ENCODE results near the gene ADGRF5.

Gene ADGRF5, protein sequence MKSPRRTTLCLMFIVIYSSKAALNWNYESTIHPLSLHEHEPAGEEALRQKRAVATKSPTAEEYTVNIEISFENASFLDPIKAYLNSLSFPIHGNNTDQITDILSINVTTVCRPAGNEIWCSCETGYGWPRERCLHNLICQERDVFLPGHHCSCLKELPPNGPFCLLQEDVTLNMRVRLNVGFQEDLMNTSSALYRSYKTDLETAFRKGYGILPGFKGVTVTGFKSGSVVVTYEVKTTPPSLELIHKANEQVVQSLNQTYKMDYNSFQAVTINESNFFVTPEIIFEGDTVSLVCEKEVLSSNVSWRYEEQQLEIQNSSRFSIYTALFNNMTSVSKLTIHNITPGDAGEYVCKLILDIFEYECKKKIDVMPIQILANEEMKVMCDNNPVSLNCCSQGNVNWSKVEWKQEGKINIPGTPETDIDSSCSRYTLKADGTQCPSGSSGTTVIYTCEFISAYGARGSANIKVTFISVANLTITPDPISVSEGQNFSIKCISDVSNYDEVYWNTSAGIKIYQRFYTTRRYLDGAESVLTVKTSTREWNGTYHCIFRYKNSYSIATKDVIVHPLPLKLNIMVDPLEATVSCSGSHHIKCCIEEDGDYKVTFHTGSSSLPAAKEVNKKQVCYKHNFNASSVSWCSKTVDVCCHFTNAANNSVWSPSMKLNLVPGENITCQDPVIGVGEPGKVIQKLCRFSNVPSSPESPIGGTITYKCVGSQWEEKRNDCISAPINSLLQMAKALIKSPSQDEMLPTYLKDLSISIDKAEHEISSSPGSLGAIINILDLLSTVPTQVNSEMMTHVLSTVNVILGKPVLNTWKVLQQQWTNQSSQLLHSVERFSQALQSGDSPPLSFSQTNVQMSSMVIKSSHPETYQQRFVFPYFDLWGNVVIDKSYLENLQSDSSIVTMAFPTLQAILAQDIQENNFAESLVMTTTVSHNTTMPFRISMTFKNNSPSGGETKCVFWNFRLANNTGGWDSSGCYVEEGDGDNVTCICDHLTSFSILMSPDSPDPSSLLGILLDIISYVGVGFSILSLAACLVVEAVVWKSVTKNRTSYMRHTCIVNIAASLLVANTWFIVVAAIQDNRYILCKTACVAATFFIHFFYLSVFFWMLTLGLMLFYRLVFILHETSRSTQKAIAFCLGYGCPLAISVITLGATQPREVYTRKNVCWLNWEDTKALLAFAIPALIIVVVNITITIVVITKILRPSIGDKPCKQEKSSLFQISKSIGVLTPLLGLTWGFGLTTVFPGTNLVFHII (N-terminal part only)

DNA sequence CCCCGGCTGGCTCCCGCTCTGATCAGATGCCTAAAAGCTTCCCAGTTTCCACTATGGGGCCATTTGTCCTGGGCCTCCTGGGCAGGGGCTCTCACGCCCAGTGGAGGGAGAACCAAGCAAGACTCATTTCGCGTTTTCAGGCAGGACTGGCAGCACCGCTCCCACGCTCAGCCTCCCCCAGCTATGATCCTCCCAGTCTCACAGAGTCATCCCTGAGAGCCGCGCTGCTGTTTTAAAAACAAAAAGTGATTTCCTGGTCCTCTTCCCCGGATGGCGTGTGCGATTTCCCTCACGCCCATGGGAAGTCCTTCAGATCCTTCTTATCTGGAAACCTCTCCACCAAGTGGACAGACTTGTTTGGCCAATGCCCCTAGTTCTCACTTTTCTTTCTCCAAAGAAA is at the start of gene ADGRF5:
Gene ADGRF5, minus strand, starts transcription at position 208 of the 400 bp plus-strand sequence. CDS start 15,176 bp downstream, outside the sequence.
- DNase-seq: no peak

DNA sequence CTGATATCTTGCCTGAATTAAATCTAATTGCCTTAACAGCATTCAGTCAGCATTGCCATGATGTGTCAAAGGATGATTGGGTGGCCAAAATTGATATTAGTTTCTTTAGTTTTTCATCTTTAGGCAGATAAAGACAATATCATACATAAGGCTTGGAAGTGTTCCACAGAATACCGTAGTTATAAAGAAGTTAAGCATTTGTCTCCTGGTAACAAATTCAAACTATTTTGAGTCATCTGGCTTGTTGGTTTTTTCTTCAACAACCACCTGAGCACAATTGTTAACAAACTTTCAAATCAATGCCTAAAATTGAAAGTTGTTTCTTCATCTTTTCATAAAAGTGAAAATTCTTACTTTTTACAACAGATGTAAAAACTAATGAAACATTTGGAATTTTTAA is 47.5 kb upstream of the ADGRF5 start:
- DNase-seq: no peak

DNA sequence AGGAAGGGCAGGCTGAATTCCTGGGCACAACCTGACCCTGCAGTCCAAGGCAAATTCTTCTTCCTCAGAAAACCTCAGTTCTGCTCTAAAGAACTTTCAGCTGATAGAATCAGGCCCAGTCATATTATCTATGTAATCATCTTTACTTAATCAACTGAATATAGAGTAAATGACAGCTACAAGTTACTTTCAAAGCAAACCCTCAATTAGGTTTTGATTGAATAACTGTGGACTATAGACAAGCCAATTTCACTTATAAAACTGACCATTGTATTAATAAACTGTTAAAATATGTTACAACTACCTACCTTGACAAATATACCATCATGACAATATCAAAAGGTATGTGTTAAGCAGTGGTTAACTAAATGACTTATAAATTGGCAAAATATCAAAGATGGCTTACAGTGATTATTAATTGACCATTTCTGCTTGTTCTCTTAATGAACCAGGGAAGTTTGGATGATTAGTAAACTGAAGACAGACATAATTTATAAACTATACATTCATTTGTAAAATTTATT is 46.1 kb upstream of the ADGRF5 start:
- DNase-seq: no peak

DNA sequence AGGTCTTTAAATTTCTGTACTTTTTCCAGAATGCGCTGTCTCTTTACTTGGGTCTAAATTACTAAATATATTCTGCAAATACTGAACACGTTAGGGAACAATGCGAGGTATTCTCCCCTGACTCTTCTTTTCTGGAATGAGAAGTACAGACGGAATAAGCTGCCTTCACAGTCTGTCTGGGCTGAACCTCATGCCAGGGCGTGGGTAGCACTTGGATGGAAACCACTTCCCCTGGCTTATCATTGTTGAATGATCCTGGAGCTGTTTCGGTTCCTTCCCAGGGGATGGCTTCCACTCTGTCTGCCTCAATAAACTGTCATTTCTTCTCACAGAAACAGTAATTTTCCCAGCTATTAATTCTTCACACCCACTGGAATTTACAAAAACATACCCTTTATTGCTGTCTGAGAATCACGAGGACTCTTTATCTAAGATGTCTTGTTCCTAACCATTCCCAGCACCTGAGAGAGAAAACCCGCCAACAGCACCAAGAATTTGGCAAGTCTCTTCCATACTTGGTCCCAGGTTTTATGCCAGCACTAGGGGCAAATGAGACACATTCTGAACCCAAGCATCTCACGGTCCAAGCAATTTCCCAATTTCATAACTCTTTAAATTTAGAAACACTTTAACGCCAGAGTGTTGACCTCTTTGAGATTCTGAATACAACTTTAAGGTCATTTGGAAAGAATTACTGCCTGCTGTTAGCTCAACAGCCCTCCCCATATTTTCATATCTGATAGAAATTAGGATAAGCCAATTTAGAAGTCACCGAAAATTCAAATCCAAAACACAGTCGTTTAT is 43.2 kb upstream of the ADGRF5 start:
- no peak for DNase-seq

DNA sequence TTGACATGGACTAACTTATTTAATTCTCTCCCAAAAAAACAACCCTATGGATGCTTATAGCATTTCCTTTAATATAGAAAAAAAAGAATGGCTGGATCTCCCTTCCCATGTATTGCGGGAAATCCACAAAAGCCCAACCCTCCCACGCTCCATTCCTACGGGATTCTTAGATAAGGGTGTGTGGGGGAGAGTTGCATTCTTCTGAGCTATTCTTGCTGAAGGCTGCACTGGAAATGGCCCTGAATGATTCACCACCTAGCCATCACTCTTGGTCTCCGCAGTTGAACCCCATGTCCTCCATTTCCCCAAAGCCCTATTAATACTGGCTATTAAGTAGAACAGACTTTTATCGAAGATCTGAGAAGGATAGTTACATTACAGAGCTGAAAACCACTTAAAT is 41.9 kb upstream of the ADGRF5 start:
- DNase-seq: no peak

DNA sequence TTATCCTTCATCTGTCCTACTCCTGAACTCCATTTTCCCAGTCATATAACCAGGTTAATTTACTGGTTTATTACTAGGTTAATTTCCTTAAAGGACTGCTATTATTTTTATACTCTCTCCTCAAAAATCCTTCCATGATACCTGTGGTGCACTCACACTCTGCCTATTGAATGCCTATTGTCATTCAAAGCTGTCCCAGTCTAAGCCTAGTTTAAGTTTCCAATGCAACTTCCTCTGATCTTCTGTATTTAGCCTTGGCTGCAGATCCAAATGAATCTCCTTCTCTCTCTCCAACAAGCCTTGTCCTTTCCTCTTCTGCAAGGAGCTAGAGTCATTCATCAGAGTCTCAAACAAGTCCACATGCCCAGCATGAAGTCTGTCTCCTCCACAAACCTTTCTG is 41.3 kb upstream of the ADGRF5 start:
- no peak for DNase-seq

DNA sequence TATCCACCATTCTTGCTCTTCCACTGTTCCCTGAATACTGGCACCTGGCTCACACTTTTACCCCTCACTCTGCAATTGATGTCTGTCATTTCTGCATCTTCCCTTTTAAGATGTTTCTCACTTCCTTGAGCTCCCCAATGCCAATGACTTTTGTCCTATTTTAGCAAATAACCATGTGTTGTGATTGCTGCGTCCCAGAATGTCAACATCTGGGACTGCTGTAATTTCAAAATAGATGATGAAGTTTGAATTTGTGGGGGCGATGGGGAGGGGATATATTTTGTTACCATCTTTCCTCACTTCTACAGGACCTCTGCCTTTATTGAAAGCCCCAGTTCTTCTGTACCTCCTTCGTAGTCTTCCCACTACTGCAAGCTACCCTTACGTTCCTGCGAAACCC is 40.0 kb upstream of the ADGRF5 start:
- DNase-seq: no peak

DNA sequence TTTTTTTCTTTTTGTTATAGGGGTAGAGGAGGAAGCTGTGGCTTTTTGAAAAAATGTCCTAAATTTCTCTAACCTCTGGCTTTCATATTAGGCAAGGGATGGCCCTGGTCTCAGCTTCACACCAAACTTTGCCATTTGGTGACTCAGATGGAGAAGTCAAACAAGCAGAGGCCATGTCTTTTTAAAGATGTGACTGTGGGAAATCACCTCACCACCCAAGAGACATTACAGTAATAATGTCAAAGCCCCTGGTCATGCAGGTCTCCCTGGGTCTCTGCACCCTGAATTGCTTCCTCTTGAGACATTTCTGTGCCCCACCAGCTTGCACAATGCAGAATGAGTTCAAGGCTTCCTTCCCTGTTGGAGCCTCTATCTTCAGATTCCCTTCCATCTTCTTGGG is 39.5 kb upstream of the ADGRF5 start:
- DNase-seq: no peak

DNA sequence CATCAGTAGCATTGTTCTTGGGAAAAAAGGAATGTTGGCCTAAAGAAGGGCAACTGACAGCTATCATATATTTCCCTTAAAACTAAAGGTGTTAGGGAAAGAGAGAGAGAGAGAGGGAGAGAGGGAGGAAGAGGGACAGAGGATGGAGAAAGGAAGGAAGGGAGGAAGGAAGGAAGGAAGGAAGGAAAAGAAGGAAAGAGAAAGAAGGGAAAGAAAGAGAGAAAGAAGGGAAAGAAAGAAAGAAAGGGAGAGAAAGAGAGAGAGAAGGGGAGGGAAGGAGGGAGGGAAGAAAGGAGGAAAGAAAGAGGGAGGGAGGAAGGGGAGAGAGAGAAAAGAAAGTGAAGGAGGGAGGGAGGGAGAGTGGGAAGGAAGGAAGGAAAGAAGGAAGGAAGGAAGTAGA is 37.7 kb upstream of the ADGRF5 start:
- DNase-seq: no peak

DNA sequence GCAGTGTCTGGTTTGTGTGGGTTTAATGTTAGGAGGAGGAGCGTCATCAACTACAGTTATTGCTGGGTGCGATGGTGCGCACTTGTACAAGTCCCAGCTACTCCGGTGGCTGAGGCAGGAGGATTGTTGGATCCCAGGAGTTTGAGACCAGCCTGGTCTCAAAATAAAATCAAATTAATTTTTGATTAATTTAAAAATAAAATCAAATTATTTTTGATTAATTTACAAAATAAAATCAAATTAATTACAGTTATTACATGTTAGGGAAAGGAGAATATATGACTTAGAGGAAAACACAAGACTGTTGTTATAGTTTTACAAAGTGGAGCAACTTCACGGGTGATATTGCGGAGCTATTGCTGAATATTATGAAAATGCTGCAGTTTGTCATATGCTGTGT is 34.7 kb upstream of the ADGRF5 start:
- DNase-seq: no peak

DNA sequence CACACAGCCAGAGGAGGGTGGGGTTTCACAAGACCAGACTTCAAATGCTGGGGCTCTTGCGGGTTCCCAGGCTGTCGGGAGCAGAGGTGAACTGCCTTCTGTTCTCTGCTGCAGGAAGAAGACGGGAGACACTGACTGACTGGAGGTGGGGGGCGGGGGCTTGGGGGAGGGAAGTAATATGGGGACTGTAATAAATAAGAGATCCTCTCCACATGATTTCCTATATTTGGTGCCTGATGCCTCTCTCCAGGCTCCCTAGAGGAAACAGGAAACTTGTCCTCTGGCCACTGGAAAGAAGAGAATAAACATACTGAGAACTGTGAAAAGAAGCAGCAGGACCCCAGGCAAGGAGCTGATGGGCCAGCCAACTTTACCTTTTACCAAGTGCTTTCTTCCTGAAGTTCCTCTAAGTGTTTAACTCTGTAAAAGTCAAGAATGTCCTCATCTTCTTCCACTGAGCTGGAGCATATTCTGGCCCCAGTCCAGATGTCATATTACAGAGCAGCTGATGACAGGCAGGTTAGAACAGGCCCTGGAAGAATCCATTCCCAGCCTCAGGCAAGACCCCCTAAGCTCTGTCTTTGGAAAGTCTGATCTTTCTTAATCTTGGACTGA is 33.2 kb upstream of the ADGRF5 start:
- DNase-seq: no peak

DNA sequence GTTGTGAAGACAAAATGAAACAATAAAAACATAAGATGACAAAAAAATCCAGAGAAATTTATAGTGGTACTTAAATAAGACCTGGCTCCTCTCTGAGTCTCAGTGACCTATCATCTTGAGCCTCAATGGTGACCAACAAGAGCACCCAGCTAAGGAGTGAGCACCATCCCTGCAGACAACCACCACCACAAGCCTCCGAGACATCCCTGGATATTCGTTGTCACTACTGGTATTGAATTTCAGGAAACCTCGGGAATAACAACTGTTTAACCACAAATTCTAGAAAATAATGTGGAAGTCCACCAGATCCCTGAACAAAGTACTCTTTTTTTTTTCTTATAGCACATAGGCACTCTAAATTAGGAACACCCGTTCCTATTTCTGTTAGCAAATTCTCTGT is 32.2 kb upstream of the ADGRF5 start:
- DNase-seq: no peak

DNA sequence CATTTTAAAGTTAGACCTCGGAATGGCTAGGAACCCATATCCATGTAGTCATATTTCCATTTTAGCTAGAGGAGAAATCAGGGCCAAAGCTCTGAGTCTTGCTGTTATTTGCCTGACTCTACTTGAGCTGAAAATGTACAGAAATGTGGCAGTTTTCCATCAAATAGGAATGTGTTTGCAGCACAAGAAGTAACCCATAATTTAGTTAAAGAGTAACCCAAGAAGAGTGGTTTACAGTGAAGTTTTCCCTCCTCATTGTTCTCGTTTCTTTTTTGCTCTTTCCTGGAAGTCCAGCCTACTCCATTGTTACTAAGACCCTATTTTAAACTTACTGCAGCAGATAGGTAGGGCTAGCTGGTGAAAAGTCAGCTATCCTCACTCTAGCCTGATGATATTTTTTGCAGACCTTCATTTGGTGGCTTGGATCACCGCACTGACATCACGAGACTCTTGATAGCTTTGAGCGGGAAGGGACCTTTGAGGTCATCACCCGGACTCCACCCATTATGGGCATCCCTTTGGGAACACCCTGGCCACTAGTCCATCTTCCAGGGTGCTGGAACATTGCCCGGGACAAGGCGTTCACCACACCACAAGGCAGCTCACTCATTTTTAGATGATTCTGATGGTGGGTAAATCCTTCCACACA is 28.0 kb upstream of the ADGRF5 start:
- DNase-seq: no peak

DNA sequence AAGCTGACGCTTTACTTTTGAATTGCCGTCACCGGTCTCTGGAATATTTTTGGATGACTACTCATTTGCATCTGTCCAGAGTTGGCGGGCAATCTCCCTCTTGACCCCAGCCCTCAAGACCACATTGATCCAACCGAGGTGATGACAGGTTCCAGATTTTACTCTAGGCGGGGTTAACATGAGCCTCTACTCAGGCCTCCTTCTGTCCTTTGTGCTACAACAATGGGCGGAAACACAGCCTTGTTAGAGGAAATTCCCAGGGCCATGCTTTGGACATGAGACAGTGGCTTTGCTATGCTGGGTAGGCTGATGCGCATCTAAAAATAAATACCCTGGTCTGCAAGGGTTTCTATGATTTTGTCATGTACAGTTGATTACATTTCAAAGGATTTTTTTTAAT is 27.0 kb upstream of the ADGRF5 start:
- DNase-seq: no peak

DNA sequence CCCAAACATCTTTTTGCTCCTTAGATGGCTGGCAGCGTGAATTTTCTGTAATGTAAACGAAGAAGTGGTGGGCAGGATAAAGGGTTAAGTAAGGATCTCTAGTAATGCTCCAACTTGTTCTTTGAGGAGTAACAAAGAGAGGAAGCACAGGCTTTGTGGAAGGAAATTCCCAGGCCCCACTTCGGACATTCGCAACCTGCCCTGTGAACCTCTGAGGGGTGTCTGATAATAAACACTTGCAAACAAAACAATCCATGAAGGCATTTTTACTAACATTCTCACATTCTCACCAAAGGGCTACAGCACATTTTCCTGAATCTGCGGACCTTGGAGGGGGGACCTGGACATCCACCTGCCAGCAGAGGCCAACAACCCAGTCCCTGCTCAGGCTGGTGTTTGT is 25.8 kb upstream of the ADGRF5 start:
- no peak for DNase-seq

DNA sequence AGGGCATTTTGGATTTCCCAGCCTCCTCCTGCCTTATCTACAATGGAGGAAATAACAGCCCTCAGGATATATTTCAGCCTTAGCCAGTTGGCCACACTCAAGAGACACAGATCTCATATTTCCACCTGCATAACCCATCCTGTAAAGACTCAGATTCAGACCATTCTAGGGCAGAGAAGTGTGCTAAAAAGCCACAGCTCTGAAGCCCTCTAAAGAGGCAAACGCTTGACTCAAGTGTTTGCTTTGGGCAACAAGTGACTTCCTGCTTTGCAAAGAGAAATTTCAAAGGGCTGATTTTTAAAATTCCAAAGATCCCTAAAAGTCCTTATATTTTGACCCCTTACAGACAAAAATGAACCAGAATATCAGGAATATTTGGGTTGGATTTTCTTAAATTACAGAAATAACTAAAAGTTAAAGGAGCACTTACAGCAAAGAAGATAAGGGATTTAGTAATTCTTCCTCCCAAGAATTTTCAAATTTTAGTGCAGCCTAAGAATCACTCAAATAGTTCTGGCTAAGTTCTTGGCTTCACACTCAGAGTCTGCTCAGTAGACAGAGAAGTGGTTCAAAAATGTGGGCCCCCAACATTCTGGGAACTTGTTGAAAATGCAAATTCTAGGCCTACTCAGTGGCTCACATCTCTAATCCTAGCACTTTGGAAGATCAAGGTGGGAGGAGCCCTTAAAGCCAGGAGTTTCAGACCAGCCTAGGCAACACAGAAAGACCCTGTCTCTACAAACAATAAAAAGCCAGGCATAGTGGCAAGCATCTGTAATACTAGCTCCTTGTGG is 18.9 kb upstream of the ADGRF5 start:
- no peak for DNase-seq

DNA sequence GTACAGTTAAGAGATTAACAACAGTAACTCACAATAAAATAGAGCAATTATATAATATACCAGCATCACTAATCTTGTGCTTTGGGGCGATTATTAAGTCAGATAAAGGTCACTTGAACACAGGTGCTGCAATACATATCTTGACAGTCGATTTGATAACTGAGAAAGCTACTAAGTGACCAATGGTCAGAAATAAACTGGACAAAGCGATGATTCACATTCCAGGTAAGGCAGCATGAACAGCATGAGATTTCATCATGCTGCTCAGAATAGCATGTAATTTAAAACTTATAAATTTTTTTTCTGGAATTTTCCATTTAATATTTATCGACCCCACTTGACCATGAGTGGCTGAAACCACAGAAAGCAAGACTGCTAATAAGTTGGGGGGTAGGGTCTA is 15.9 kb upstream of the ADGRF5 start:
- DNase-seq: no peak

DNA sequence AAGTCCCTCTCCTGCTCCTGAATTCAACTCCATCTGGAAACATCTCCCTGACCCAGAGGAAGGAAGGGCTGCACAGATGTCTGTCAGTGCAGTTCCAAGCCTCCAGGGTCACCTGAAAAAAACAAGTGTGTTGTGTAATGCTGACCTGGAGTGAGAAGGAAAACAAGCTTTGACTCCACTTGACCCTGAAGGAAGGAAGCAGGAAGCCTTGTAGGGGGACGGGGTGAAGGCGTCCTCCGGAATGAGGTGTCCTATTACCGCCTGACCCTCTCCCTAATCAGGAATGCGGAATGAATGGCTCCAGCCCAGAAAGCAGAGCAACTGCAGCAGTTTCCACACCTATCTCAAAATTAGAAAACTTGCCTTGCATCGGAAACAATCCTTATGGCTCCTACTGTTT is 13.9 kb upstream of the ADGRF5 start:
- DNase-seq: no peak

DNA sequence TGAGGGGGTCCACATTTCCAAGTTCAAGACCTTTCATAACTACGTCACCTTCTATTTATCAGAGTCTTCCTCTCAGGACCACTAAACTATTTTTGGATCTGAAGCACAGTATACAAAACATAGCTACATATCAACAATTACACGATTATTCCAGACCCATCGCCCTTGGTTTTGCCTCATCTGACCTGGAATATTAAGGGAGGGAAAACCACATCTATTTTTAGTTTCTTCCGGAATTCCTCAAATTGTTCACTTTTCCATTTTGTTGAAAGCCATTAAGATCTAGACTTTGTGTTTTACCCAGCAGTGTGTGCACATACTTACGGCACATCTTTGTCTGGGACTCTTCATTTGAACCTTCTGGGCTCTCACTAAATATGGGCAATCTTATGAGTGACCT is 12.0 kb upstream of the ADGRF5 start:
- DNase-seq: no peak

DNA sequence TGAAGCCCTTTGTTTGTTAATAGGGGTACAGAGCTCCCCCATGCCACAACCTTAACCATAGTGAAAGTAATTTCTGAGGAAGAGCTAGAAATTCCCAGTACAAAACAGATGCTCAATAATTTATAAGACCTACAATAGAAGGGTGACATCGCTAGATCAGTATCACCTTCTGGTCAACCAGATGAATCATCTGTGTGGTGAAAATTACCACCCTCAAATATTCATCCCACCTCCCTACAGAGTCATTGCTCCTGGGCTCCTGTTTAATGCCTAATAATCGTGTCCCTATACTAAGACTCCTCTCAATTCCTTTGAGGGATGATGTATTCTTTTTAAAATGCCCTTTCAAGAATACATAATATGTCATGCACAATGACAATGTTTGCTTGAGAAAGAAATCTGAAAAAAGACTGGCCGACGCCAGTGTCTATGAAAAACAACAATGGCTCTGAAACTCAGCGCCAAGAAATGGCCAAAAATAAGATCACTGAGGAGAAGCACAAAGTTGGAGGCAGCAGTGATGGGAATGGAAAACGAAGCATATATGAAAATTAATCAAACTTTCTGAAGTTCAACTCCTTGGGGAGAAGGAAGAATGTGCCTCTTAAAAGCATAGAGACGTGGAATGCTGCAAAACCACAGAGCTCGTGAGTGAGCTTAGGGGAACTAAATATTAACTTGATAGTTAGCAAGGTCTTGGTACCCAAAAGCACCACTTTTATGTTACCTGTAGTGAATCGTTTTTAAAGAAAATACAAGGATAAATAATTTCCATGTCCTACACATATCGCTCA is 11.0 kb upstream of the ADGRF5 start:
- DNase-seq: no peak
